ENCODE measurements around the gene PALB2.

DNA sequence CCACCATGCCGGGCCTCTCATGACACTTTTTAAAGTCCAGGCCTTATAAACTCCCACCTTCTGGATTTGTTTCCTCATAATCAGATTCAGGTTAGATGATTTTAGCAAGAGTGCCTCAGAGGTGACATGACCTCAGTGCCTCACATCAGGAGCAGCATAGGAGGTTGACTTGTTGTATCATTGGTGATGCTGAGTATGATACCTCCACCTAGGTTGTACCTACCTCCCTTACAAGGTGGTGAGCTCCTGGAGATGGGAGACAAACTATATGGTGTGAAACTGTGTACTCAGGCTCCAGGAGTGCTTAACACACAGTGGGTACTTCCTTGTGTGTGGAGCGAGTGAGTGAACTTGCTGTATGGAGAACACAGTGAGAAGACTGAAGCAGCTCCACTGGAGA, 63.6 kb downstream of the PALB2 start:
- TF ChIP-seq EZH2 (IDR thresholded peaks at IDR 0.05; ENCODE audit: borderline replicate concordance) (no peak), EZH2phosphoT487 (IDR thresholded peaks at IDR 0.05; ENCODE audit: low read depth, severe bottlenecking, unreplicated experiment) (no peak)
